ENCODE results near the gene GPR12. TPM values are rescaled to one million over a fixed set of nuclear protein-coding genes. Genes with fewer than 3 reads are reported as not detected.

The GPR12 gene
- polyA plus RNA-seq, 1 donor (not counting 4 experiments of a cell fraction or from before 2014, with no cell fraction given), result not detected

DNA sequence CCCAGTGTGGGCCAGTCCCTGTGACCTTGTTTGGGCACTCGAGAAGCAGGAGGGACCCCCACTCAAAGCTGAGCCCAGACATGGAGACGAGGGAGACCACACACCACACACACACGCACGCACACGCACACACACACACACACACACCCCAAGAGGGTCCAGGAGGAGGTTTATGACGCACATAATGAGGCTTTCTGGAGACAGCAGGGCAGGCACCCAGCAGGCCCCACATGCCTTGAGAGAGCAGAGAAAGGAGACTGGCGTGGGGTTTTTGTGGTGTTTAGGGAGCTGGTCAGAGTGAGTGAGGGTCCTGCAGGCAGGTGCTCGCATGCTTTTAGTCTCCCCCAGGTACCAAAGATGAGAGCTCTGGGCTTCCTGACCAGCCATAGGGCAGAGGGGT lies 42.4 kb downstream of the GPR12 start:
- Histone ChIP-seq H3K9me3 (ENCODE audit: control insufficient read depth, low read depth, low read length) (no peaks in the 10 kb centered on the region), H3K4me3 (ENCODE audit: control insufficient read depth in 2 of 3, extremely low read depth in 1 of 3, insufficient read depth in 2 of 3, low read depth in 1 of 3, low read length in 3 of 3) (no peak overlapping the region), H3K27ac (ENCODE audit: control insufficient read depth, insufficient read depth, low read length) (no peak overlapping the region), H4K20me1 (ENCODE audit: control insufficient read depth, extremely low read depth, insufficient read depth, low read length) (no peaks in the 10 kb centered on the region), H3K4me2 (ENCODE audit: control insufficient read depth, extremely low read depth, insufficient read depth, low read depth, low read length) (no peak overlapping the region), H3K4me1 (ENCODE audit: control insufficient read depth, extremely low read depth, insufficient read depth, low read length) (no peaks in the 10 kb centered on the region), H3K9ac (ENCODE audit: control insufficient read depth, extremely low read depth, insufficient read depth, low read length) (no peak overlapping the region), H3K27me3 (ENCODE audit: control insufficient read depth, extremely low read depth, insufficient read depth, low read length) (no peaks in the 10 kb centered on the region), H3K36me3 (ENCODE audit: control insufficient read depth in 2 of 2, extremely low read depth in 1 of 2, insufficient read depth in 2 of 2, low read length in 2 of 2) (no peaks in the 10 kb centered on the region), H3K9me1 (ENCODE audit: control insufficient read depth, extremely low read depth, insufficient read depth, low read length) (no peaks in the 10 kb centered on the region), H2AFZ (ENCODE audit: control insufficient read depth, low read length) (no peak overlapping the region), H3K79me2 (ENCODE audit: control insufficient read depth, insufficient read depth, low read length) (no peaks in the 10 kb centered on the region)
- no peak for DNase-seq (ENCODE audit: low read depth, low spot score)
- dilution Hi-C loops (cut with MboI; ENCODE audit: extremely low pct_ligation_motif_present, low sequenced_read_pairs), result no loop called here
- TF ChIP-seq EZH2 (IDR thresholded peaks at IDR 0.05; ENCODE audit: low read length), result no peak
- TF ChIP-seq, protein P1, sequence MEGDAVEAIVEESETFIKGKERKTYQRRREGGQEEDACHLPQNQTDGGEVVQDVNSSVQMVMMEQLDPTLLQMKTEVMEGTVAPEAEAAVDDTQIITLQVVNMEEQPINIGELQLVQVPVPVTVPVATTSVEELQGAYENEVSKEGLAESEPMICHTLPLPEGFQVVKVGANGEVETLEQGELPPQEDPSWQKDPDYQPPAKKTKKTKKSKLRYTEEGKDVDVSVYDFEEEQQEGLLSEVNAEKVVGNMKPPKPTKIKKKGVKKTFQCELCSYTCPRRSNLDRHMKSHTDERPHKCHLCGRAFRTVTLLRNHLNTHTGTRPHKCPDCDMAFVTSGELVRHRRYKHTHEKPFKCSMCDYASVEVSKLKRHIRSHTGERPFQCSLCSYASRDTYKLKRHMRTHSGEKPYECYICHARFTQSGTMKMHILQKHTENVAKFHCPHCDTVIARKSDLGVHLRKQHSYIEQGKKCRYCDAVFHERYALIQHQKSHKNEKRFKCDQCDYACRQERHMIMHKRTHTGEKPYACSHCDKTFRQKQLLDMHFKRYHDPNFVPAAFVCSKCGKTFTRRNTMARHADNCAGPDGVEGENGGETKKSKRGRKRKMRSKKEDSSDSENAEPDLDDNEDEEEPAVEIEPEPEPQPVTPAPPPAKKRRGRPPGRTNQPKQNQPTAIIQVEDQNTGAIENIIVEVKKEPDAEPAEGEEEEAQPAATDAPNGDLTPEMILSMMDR (optimal IDR thresholded peaks at IDR 0.05 in 1 of 3, IDR thresholded peaks at IDR 0.05 in 1 of 3, conservative IDR thresholded peaks at IDR 0.05 in 1 of 3; ENCODE audit: extremely low read depth in 1 of 3, insufficient read depth in 2 of 3, low read length in 3 of 3), result no peak
- FAIRE-seq, result no peak

DNA sequence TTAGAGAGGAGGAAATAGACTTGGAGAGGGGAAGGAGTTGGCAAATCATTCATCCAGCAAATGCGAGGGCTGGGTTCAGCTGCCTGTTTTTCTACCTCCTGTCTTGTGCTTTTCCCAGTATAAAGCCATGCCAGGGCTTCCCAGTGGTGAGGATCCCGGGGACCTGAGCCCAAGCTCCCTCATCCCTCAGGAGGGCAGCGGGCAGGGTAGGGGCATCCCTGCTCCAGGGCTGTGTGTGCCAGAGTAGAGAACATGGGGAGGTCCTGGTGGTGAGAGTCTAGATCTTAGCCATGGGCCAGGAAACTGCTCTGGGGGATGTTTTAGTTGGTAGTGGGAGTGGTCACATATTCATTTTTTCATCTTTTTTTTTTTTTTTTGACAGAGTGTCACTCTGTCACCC lies 43.6 kb downstream of the GPR12 start:
- Histone ChIP-seq H3K4me1 (ENCODE audit: control insufficient read depth, extremely low read depth, insufficient read depth, low read length) (no peaks in the 10 kb centered on the region), H3K27me3 (ENCODE audit: control insufficient read depth, extremely low read depth, insufficient read depth, low read length) (no peaks in the 10 kb centered on the region), H4K20me1 (ENCODE audit: control insufficient read depth, extremely low read depth, insufficient read depth, low read length) (no peaks in the 10 kb centered on the region), H3K9ac (ENCODE audit: control insufficient read depth, extremely low read depth, insufficient read depth, low read length) (no peak overlapping the region), H3K4me2 (ENCODE audit: control insufficient read depth, extremely low read depth, insufficient read depth, low read depth, low read length) (no peak overlapping the region), H3K79me2 (ENCODE audit: control insufficient read depth, insufficient read depth, low read length) (no peaks in the 10 kb centered on the region), H3K9me1 (ENCODE audit: control insufficient read depth, extremely low read depth, insufficient read depth, low read length) (no peaks in the 10 kb centered on the region), H3K36me3 (ENCODE audit: control insufficient read depth in 2 of 2, extremely low read depth in 1 of 2, insufficient read depth in 2 of 2, low read length in 2 of 2) (no peaks in the 10 kb centered on the region), H3K9me3 (ENCODE audit: control insufficient read depth, low read depth, low read length) (no peaks in the 10 kb centered on the region), H3K4me3 (ENCODE audit: control insufficient read depth in 2 of 3, extremely low read depth in 1 of 3, insufficient read depth in 2 of 3, low read depth in 1 of 3, low read length in 3 of 3) (no peak overlapping the region), H3K27ac (ENCODE audit: control insufficient read depth, insufficient read depth, low read length) (no peak overlapping the region), H2AFZ (ENCODE audit: control insufficient read depth, low read length) (no peak overlapping the region)
- TF ChIP-seq, protein P1 (optimal IDR thresholded peaks at IDR 0.05 in 1 of 3, IDR thresholded peaks at IDR 0.05 in 1 of 3, conservative IDR thresholded peaks at IDR 0.05 in 1 of 3; ENCODE audit: extremely low read depth in 1 of 3, insufficient read depth in 2 of 3, low read length in 3 of 3), result no peak
- TF ChIP-seq EZH2 (IDR thresholded peaks at IDR 0.05; ENCODE audit: low read length), result no peak
- DNase-seq (ENCODE audit: low read depth, low spot score) (no peak), FAIRE-seq (no peak)
- dilution Hi-C loops (cut with MboI; ENCODE audit: extremely low pct_ligation_motif_present, low sequenced_read_pairs), result no loop called here

All from keratinocyte (primary cell).